Naive thymus-derived CD4-positive, alpha-beta T cell (primary cell): ENCODE results near the gene BTBD2. TPM values are rescaled to one million over a fixed set of nuclear protein-coding genes. Genes with fewer than 3 reads are reported as not detected.
A peak's percentile ranks its signal among the peaks of the same experiment; 100 is the strongest.

ENCODE experiments used
- ATAC-seq: fragments of 150-1000 bp; cut with Tn5 transposase; 2 replicates; pipeline ENCODE4 v1.10.0; 2021; ENCODE audit warnings: mild to moderate bottlenecking, moderate library complexity
- CTCF ChIA-PET: fragments of 350-600 bp; sonication (Branson Sonifier 250); formaldehyde crosslinking; loops from one replicate; lab custom pipeline; 2021; ENCODE audit warnings: antibody characterized with exemption; lab: Charles Lee
- POLR2A ChIA-PET: fragments of 350-600 bp; sonication (Branson Sonifier 250); formaldehyde crosslinking; loops from one replicate; lab custom pipeline; 2021; ENCODE audit warnings: antibody characterized with exemption, inconsistent platforms; lab: Charles Lee
- DNase-seq, 9 donors: peaks; one replicate each; pipeline versions ENCODE4 v3.0.0 to v3.0.0-alpha.2; 2020 to 2022; ENCODE audit warnings: mixed read lengths in 1 of 9
- H3K27ac ChIP-seq: one replicate; pipeline ENCODE4 v1.7.0; 2013; ENCODE audit warnings: mild to moderate bottlenecking, low read depth, low read length, moderate library complexity
- H3K27me3 ChIP-seq, 2 donors: one replicate each; pipeline ENCODE4 v1.7.0; 2013; ENCODE audit warnings: low read length in 2 of 2, mild to moderate bottlenecking in 2 of 2, moderate library complexity in 2 of 2; ENCODE audit not compliant: control insufficient read depth in 2 of 2, insufficient read depth in 2 of 2
- H3K36me3 ChIP-seq, 3 experiments: 1 replicate in 2 of 3; 2 replicates in 1 of 3; pipeline ENCODE4 v1.7.0; 2013; ENCODE audit warnings: low read length in 3 of 3, mild to moderate bottlenecking in 3 of 3, moderate library complexity in 1 of 3; ENCODE audit not compliant: insufficient read depth in 3 of 3, control insufficient read depth in 2 of 3
- H3K4me1 ChIP-seq, 2 donors: one replicate each; pipeline ENCODE4 v1.7.0; 2013; ENCODE audit warnings: low read length in 2 of 2, mild to moderate bottlenecking in 2 of 2, moderate library complexity in 1 of 2; ENCODE audit not compliant: control insufficient read depth in 2 of 2, insufficient read depth in 2 of 2
- H3K4me3 ChIP-seq: 2 replicates; pipeline ENCODE4 v1.7.0; 2013; ENCODE audit warnings: mild to moderate bottlenecking, low read length
- H3K9me3 ChIP-seq, 3 experiments: 1 replicate in 2 of 3; 2 replicates in 1 of 3; pipeline ENCODE4 v1.7.0; 2013; ENCODE audit warnings: low read length in 3 of 3; ENCODE audit not compliant: control insufficient read depth in 2 of 3
- H3K27ac Mint-ChIP-seq, 9 donors: one replicate each; pipeline ENCODE4 v1.8.0; 2020 to 2022; ENCODE audit warnings: mixed read lengths in 9 of 9, mild to moderate bottlenecking in 8 of 9, moderate library complexity in 5 of 9, inconsistent platforms in 2 of 9
- H3K27me3 Mint-ChIP-seq, 5 donors: one replicate each; pipeline ENCODE4 v1.8.0; 2021 to 2022; ENCODE audit warnings: mixed read lengths in 5 of 5, mild to moderate bottlenecking in 1 of 5
- H3K36me3 Mint-ChIP-seq, 5 donors: one replicate each; pipeline ENCODE4 v1.8.0; 2020 to 2022; ENCODE audit warnings: mixed read lengths in 5 of 5, mild to moderate bottlenecking in 3 of 5, inconsistent platforms in 1 of 5
- H3K4me1 Mint-ChIP-seq, 7 donors: one replicate each; pipeline ENCODE4 v1.8.0; 2020 to 2022; ENCODE audit warnings: mixed read lengths in 7 of 7, mild to moderate bottlenecking in 3 of 7, inconsistent platforms in 1 of 7
- H3K4me3 Mint-ChIP-seq, 10 donors: one replicate each; pipeline ENCODE4 v1.8.0; 2020 to 2022; ENCODE audit warnings: mild to moderate bottlenecking in 10 of 10, mixed read lengths in 10 of 10, moderate library complexity in 6 of 10, inconsistent platforms in 2 of 10
- H3K9me3 Mint-ChIP-seq, 11 donors: one replicate each; pipeline ENCODE4 v1.8.0; 2020 to 2022; ENCODE audit warnings: mixed read lengths in 11 of 11, mild to moderate bottlenecking in 4 of 11, inconsistent platforms in 1 of 11, moderate library complexity in 1 of 11
- intact Hi-C, 2 donors: fragments of 100-400 bp; cut with micrococcal nuclease; formaldehyde crosslinking; loops; one replicate each; pipeline ENCODE4 v1.15.1; 2023
- polyA plus RNA-seq, 2 donors: library from polyadenylated mRNA; unstranded; fragments of 300-500 nt; fragmentation: Illumina TruSeq; gene quantifications; one replicate each; pipeline ENCODE4 v1.2.3, GENCODE V29; 2021
- total RNA-seq, 6 experiments: library from RNA in 5 of 6; stranded (reverse) in 5 of 6; gene quantifications; 1 replicate in 5 of 6; 2 replicates in 1 of 6; pipeline ENCODE4 v1.2.3 and lab custom pipeline; 2021 to 2026

BTBD2 gene
- total and polyA plus RNA-seq, 7 experiments from 2014 or later: 5.2 to 70.8 (median 62.5) TPM

- H3K36me3 Mint-ChIP-seq: peaks cover 0 to 2% (median 0%) of the 10 kb centered on the region in 5 donors
- ATAC-seq (no peak), DNase-seq (no peak)
- Histone ChIP-seq H3K27ac (no peak overlapping the region), H3K9me3 (no peaks in the 10 kb centered on the region), H3K4me3 (no peak overlapping the region), H3K4me1 (peaks cover 0 to 3% of the 10 kb centered on the region in 2 donors), H3K27me3 (no peaks in the 10 kb centered on the region), H3K36me3 (peaks cover 0 to 44% (median 0%) of the 10 kb centered on the region in 3 experiments)
- H3K27ac Mint-ChIP-seq: peak overlapping the region in 1 of 9 donors; percentile 32
- H3K4me3 Mint-ChIP-seq: no peak overlapping the region
- peaks cover 0 to 4% (median 0%) of the 10 kb centered on the region in 11 donors for H3K9me3 Mint-ChIP-seq
- ChIA-PET CTCF (interaction anchor here (1.2 kb wide), 1 partner anchor 31 kb away, joined by 4 read pairs; no protein-coding TSS in a partner anchor), POLR2A (no interaction called here)
- peaks cover 4 to 27% (median 11%) of the 10 kb centered on the region in 7 donors for H3K4me1 Mint-ChIP-seq
- intact Hi-C loops: no loop called here
- H3K27me3 Mint-ChIP-seq: no peaks in the 10 kb centered on the region
Measured at GRCh38 chr19:1961000-1961883, 54.3 kb downstream of the BTBD2 start.

DNA sequence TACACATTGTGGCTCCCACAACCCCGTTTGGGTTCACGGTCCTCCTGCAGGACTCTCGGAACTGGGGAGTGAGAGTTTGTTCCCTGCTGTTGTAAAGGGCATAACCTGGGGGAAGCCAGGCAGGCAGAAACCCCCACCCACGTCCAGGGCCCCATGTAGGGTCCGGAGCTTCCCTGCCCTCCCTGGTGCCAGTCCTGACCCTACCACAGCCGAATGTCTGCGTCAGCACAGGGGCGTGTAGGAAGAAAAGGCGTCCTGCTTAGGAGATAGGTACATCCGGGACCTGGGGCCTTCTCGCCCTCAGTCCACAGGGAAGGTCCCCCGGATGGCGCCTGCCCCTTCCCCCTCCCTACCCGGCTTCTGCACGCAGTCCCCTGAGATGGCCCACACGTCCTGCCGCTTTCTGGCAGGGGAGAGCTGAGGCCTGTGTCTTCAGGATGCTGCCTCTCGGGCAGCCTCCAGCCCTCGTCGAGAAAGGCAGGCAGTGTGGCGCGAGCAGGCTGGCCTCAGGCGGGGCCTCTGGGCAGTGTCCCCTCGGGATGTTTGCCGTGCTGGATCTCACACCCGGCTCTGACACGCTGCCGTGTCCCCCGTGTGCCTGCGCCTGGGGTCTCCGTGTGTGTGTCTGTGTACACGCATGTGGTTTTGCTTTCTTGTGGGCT lies 55.5 kb downstream of the BTBD2 start:
- no peak overlapping the region for H3K4me3 Mint-ChIP-seq
- no peak overlapping the region for H3K27ac ChIP-seq
- no peaks in the 10 kb centered on the region for H3K9me3 ChIP-seq
- H3K27me3 Mint-ChIP-seq: no peaks in the 10 kb centered on the region
- H3K36me3 ChIP-seq: peaks cover 0 to 51% (median 0%) of the 10 kb centered on the region in 3 experiments
- intact Hi-C loops: no loop called here
- peaks cover 0 to 2% (median 0%) of the 10 kb centered on the region in 5 donors for H3K36me3 Mint-ChIP-seq
- no peak for DNase-seq
- ATAC-seq: no peak
- H3K27ac Mint-ChIP-seq: peak overlapping the region in 3 of 9 donors; percentile 29 to 51 (median 32)
- no peak overlapping the region for H3K4me3 ChIP-seq
- H3K4me1 ChIP-seq: no peaks in the 10 kb centered on the region
- H3K9me3 Mint-ChIP-seq: peaks cover 0 to 4% (median 0%) of the 10 kb centered on the region in 11 donors
- peaks cover 0 to 22% (median 8%) of the 10 kb centered on the region in 7 donors for H3K4me1 Mint-ChIP-seq
- POLR2A ChIA-PET: no interaction called here
- H3K27me3 ChIP-seq: no peaks in the 10 kb centered on the region
- CTCF ChIA-PET: no interaction called here

DNA sequence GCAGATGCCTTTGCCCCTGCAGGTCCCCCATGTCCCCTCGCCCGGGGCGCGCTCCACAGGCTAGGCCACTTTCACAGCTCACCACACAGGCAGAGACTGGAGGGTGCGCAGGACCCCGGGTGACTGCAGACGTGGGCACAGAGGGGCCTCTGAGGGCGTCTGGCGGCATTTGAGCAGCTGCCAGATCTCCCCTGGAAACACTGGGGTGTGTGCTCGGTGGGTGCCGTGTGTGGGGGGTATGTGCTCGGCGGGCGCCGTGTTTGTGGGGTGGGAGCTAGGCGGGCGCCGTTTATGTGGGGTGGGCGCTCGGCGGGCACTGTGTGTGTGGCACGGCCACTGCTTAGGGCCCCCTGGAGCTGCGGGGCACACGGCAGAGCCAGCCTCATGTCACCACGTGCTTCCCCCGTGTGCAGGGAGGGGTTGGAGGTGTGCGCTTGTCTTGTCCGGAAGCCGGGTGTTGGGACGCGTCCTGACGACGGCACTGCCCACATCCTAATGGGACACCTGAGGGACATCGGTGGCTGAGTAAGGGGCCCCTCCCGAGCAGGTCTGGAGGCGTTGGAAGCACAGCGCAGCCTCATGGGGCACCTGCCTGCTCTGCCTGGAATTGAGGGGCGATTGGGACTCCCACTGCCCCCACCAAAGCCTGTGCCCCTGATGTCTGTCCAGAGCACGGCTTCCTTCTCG lies 57.8 kb downstream of the BTBD2 start:
- ATAC-seq (peak; percentile 6), DNase-seq (no peak)
- intact Hi-C loops: no loop called here
- Histone ChIP-seq H3K4me1 (no peaks in the 10 kb centered on the region), H3K36me3 (peaks cover 0 to 60% (median 0%) of the 10 kb centered on the region in 3 experiments), H3K4me3 (no peak overlapping the region), H3K27ac (no peak overlapping the region), H3K9me3 (no peaks in the 10 kb centered on the region), H3K27me3 (no peaks in the 10 kb centered on the region)
- peaks cover 0 to 4% (median 0%) of the 10 kb centered on the region in 11 donors for H3K9me3 Mint-ChIP-seq
- no peaks in the 10 kb centered on the region for H3K27me3 Mint-ChIP-seq
- H3K4me3 Mint-ChIP-seq: no peak overlapping the region
- ChIA-PET POLR2A (no interaction called here), CTCF (interaction anchor here (1.0 kb wide), 1 partner anchor 28 kb away, joined by 3 read pairs; no protein-coding TSS in a partner anchor)
- no peaks in the 10 kb centered on the region for H3K36me3 Mint-ChIP-seq
- H3K4me1 Mint-ChIP-seq: peaks cover 0 to 28% (median 8%) of the 10 kb centered on the region in 7 donors
- no peak overlapping the region for H3K27ac Mint-ChIP-seq

DNA sequence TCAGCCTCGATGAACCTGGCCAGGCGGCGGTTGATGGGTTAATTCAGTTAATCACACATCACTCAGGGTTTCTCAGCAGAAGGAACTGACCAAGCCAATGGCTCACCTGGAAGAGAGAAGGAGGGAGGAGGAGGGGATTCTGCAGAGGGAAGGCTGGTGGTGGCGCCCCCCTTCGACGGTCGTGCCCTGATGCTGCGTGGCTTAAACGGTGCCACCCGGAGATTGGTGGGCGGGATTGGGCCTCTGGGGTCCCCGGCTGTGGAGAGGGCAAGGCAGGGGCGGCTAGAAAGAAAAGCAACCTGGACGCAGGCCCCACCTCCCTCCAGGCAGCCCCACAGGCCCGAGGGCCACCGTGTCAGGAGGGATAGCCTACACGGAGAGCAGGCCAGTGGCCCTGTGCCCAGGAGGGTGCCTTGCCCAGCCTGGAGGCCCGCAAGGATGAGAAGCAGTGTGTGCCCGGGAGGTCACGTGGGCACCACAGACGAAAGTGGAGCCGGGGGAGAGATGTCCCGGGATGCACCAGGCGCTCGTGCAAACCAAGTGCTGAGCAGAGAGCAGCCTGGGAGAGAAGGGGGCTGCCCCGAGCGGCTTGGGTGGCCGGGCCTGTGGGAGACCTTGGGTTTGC lies 58.5 kb downstream of the BTBD2 start:
- H3K4me3 Mint-ChIP-seq: no peak overlapping the region
- H3K4me1 ChIP-seq: no peaks in the 10 kb centered on the region
- no peak overlapping the region for H3K27ac ChIP-seq
- CTCF ChIA-PET: no interaction called here
- H3K36me3 Mint-ChIP-seq: no peaks in the 10 kb centered on the region
- intact Hi-C loops: no loop called here
- H3K27me3 ChIP-seq: no peaks in the 10 kb centered on the region
- no peaks in the 10 kb centered on the region for H3K27me3 Mint-ChIP-seq
- ATAC-seq: no peak
- H3K36me3 ChIP-seq: peaks cover 0 to 62% (median 0%) of the 10 kb centered on the region in 3 experiments
- H3K27ac Mint-ChIP-seq: peak overlapping the region in 2 of 9 donors; percentile 25 to 67
- H3K9me3 Mint-ChIP-seq: peaks cover 0 to 4% (median 0%) of the 10 kb centered on the region in 11 donors
- H3K4me3 ChIP-seq: no peak overlapping the region
- POLR2A ChIA-PET: no interaction called here
- DNase-seq: no peak
- peaks cover 0 to 34% (median 9%) of the 10 kb centered on the region in 7 donors for H3K4me1 Mint-ChIP-seq
- H3K9me3 ChIP-seq: no peaks in the 10 kb centered on the region

- H3K27ac Mint-ChIP-seq: peak overlapping the region in 2 of 9 donors; percentile 25 to 36
- ATAC-seq: no peak
- Histone ChIP-seq H3K4me3 (no peak overlapping the region), H3K36me3 (peaks cover 0 to 57% (median 0%) of the 10 kb centered on the region in 3 experiments), H3K27ac (no peak overlapping the region), H3K27me3 (no peaks in the 10 kb centered on the region), H3K4me1 (no peaks in the 10 kb centered on the region), H3K9me3 (no peaks in the 10 kb centered on the region)
- ChIA-PET POLR2A (no interaction called here), CTCF (no interaction called here)
- H3K9me3 Mint-ChIP-seq: peaks cover 0 to 4% (median 0%) of the 10 kb centered on the region in 11 donors
- no peaks in the 10 kb centered on the region for H3K27me3 Mint-ChIP-seq
- DNase-seq: no peak
- intact Hi-C loops: no loop called here
- no peak overlapping the region for H3K4me3 Mint-ChIP-seq
- no peaks in the 10 kb centered on the region for H3K36me3 Mint-ChIP-seq
- peaks cover 0 to 38% (median 14%) of the 10 kb centered on the region in 7 donors for H3K4me1 Mint-ChIP-seq
Measured at GRCh38 chr19:1956122-1956494, 59.4 kb downstream of the BTBD2 start.
